Fibroblast of the conjunctiva (primary cell): ENCODE data around the gene USP10.
A peak's percentile ranks its signal among the peaks of the same experiment; 100 is the strongest.
"Not testable (repeated sequence)": the region's sequence is repeated elsewhere in the genome, so short reads cannot be mapped to it uniquely, and the experiment has no call there.

ENCODE experiments used
- DNase-seq: peaks from one replicate; pipeline ENCODE4 v3.0.0-alpha.2; 2010; ENCODE audit warnings: low read depth

The USP10 gene

GRCh38 chr16:84673203-84673535, 26.6 kb upstream of the USP10 start:
- DNase-seq, result no peak

DNA sequence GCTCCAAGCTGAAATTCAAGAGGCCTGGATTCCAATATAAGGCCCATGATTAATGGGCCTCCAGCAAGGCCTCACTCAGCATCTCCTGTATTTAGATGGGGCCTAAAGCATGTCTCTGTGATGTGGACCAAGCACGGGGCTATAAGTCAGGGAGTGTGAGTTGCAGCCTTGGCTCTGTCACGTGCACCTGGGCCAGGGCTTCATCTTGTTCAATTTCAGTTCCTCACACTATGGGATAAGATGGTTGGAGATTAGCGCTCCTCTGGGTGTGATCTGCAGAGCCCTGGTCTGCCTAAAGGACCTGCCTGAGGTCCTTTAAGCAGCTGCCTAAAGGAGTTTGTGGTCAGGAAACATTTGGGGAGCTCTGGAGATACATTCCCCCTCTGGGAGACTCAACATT, 26.2 kb upstream of the USP10 start:
- DNase-seq, result no peak

- no peak for DNase-seq
Observed at GRCh38 chr16:84675423-84675822, 24.4 kb upstream of the USP10 start.

DNA sequence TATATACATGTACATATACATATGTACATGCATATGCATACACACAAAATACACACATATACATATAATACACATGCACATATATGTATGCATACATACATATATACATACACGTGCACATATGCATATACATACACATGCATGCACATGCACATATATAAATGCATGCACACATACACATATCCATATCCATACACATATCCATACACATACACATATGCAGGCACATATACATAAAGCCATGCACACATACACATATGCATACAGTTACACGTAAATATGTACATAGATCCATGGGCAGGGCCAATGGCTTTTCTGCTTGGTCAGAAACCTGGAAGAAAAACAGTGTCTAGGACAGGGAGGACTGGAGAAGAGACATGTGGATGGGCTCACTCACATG, 23.9 kb upstream of the USP10 start:
- no peak for DNase-seq

DNA sequence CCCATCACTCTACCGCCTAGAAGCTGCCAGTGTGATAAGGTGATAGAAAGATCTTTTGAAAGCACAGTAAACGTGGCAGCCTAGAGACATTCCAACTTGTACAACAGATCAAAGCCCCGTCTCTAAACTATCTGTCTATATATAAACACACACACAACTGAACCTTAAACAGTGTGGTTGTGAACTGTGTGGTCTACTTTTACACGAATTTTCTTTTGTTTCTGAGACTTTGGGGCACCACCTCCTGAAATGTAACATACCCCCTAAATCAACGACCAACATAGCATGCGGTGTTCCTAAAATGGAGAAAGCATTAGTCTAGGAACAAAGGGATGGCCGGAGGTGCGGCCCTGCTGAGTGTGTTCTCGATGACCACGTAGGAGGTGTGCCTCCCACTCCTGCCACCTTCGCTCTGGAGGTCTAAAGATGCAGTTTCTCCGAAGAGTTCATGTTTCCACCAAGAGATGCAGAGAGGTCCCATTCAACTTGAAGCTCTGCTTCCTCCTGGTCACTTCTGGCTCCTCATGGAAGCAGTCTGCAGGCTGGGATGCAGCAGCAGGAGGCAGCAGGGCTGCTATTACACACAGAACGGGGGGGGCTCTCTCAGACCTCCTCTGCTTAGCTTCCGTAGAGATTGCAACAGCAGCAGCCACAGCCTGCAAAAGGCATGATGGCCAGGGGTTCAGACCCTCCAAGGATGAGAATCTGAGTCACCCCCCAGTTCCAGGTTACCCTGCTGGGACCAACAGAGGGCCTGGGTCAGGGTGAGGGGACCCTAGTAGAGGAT, 22.6 kb upstream of the USP10 start:
- DNase-seq, result no peak

- no peak for DNase-seq
Observed at GRCh38 chr16:84677849-84678248, 22.0 kb upstream of the USP10 start.

GRCh38 chr16:84678541-84678940, 21.3 kb upstream of the USP10 start:
- DNase-seq, result no peak

DNA sequence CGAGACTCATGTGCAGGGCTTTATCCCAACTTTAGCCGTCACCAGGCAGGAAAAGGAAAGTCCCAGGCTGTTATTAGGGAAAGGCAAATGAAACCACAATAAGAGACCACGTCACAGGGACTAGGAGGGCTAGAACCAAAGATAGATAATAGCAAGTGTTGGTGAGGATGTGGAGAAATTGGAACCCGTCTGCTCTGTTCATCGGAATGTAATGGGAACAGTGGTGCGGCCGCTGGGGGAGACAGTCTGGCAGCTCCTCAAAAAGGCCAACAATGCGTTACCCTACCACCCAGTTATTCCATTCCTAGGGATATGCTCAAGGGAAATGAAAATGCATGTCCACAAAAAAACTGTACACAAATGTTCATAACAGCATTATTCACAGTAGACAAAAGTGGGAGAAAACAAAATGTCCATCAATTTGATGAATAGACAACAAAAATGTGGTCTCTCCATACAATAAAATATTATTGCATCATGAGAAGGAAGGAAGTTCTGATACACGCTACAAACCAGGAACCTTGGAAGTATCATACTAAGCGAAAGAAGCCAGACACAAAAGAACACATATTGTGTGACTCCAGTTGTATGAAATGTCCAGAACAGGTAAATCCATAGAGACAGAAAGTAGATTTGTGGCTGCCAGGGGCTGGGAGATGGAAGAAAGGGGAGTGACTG, 19.5 kb upstream of the USP10 start:
- DNase-seq, result no peak

GRCh38 chr16:84680843-84681629, 18.8 kb upstream of the USP10 start:
- no peak for DNase-seq

DNA sequence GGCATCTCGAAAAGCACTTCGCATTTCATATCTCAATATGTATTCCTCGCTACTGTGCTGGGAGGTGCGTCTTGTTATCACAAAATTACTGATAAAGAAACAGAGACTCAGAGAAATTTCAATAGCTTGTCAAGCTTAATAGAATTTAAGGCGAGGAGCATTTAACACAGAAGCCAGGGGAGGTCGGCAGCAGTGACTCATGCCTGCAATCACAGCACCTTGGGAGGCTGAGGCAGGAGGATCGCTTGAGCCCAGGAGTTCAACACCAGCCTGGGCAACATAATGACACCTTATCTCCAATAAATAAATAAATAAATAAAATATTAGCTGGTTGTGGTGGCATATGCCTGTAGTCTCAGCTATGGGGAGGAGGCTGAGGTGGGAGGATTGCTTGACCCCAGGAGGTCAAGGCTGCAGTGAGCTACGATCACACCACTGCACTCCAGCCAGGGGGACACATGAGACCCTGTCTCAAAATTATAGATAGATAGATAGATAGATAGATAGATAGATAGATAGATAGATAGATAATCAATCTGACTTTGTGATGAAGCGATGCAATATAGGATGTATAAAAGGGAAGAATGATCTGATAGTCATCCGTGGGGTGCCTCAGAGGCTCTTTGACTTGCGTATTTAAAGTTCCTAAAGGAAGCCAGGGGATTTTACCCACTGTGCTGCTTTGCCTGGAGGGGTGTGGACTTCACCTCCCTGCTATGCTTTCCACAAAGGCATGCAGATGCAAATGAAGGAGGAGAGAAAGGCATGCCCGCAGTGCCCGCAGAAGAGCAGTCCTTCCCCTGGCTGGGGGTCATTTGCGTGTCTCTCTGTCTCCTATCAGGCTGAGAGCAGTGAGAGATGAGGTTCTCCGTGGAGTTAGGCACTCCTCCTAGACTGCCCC, 15.9 kb upstream of the USP10 start:
- no peak for DNase-seq

DNA sequence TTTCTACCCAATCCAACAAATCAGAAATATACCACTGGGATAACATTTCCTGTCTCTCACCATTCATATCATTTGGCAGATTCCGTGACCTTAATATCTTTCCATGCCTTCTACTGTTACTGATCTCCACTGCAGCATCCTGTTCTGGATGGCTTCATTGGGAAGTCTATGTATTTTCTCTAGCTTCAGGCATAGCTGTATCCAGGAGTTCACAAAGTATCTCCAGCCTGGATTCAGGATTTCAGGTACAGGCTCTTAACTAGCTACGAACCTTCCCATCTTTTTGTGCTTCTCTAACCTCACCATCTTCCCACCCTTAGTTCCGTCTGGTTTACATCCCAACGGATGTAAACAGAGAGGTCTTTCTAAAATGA, 15.2 kb upstream of the USP10 start:
- no peak for DNase-seq

GRCh38 chr16:84685210-84685609, 14.6 kb upstream of the USP10 start:
- DNase-seq, result no peak

DNA sequence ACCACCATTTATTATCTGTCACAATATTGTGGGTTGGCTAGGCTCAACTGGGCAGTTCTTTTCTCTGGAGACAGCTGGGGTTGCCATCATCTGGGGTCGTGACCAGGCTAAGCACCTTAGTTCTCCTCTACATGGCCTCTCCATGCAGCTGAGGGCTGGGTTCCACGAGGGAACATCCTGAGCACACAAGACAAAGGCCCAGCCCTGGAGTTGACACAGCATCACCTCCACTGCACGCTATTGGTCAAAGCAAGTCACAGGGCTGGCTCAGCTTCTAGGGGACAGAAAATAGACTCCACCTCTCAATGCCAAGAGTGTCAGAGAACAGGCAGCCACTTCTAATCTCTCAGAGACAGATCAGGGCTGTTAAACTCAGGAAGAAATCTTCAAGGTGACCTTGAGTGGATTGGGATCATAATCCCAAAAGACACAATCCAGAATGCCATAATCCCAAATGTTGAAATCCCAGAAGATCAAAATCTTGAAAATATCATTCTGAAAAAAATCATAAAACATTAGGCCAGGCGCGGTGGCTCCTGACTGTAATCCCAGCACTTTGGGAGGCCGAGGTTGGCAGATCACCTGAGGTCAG, 13.0 kb upstream of the USP10 start:
- no peak for DNase-seq

DNA sequence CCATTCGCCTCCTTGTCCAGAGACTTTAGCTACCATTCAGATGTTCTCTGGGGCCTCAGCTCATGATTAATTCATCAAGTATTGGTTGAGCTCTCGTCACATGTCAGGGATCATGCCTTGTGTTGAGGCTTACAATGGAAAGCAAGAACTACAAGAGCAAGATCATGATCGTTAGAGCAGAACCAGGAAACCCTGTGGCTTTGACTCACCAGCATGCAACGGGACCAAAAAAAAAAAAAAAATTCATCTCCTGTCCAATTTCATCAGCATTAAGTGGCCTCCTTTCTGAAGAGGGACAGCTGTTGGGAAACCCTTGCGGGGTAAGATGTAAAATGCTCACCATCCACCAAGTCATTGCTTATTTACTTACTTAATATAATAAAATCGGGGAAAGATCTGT, 12.1 kb upstream of the USP10 start:
- no peak for DNase-seq

GRCh38 chr16:84688163-84688562, 11.6 kb upstream of the USP10 start:
- not testable (repeated sequence) for DNase-seq

- DNase-seq, result peak; percentile 21
Observed at GRCh38 chr16:84689111-84689510, 10.7 kb upstream of the USP10 start.

DNA sequence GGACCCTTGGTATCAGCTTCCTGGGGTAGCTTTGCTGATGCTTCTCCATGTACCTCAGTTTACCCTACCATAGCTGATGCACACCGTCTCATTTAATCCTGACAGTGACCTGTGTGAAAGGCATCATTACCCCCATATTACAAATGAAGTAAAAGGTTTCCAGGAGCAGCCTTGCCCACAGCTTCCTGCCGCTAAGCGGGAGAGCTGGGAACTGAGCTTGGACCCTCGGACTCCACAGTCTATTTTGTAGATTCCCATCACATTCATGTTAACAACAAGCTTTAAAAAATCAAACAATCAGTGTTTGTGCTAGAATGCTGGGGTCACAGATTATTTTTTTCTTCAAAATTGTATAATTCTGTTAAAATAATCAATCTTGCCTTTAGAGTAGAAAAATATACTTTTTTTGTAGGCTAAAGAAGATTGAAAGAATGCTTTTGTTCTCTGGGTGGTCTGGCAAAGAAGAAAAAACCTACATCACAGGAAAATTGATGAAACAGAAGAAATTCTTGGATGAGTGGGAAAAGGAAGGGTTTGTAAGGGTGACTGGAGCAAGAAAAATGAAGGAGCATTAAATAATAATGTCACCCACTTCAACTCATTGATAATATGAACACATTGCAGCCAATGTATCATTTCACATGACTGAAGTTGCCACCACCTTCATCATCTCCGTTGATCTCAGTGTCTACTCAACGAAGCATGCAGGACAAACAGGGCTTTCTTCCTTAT, 9.5 kb upstream of the USP10 start:
- DNase-seq, result no peak

DNA sequence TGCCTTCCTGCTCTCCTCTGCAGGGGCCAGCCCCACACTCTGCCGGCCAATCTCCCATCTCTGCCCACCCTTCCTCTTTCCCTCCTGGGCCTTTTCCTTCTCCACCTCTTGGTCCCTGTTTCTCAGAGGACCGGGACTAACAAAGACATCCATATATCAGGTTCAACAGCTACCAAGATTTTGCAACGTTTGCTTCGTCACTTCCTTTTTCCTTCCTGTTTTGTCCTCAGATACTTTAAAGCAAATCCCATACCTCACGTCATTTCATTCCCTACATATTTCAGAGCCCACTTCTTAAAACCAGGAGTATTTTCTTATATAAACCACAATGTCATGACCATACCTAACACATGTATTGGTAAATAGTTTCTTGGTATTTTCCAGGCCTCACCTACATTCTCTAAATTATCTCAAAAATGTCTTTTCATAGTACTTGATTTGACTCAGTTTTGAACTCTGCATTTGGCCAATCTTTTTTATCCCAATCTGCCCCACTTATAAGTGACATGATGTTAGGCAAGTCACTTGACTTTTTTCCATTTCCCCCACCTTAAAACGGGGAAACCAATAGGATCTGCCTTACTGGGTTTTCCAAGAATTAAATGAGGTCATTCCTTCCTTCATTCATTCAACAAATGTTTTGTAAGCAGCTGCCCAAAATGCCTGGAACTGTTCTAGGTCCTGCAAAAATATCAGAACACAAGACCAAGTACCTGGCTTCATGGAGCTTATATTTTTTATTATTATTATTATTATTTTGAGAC, 7.2 kb upstream of the USP10 start:
- DNase-seq, result no peak

DNA sequence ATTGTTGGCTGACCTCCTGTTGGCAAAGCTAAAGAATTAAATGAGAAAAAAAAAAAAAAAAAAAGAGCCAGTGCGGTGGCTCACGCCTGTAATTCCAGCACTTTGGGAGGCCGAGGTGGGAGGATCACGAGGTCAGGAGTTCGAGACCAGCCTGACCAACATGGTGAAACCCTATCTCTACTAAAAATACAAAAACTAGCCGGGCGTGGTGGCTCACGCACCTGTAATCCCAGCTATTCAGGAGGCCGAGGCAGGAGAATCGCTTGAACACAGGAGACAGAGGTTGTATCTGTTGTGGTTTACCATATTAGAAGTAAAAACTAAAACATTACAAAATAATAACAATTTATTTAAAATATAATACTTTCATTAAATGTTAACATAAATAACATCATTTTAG, 5.9 kb upstream of the USP10 start:
- not testable (repeated sequence) for DNase-seq

GRCh38 chr16:84694980-84695379, 4.8 kb upstream of the USP10 start:
- no peak for DNase-seq
